ENCODE results near the gene ISLR. TPM values are rescaled to one million over a fixed set of nuclear protein-coding genes. Genes with fewer than 3 reads are reported as not detected.

Gene ISLR
- total RNA-seq, 2 donors from 2014 or later = 0.29 TPM; not detected in 1

DNA sequence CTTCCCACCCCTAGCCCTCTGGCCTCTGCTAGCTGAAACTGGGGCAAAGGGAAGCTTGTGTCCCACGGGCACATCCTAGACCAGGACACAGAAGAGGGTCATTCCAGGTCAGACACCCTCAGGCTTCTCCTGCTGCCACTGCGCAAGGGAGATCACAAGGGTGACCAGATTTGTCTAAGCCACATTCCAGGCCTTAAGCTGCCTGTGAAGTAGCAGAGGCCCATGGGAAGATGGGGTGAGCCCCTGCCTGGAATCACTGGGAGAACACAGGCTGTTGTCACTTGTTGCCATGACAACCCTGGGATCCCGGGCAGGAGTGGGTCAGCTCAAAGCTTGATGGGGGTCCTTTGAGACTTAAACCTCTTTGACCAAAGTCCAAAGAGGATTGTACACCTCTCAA, 18.3 kb downstream of the ISLR start:
- Histone ChIP-seq H3K36me3 (ENCODE audit: control insufficient read depth, insufficient read depth, low read length) (no peaks in the 10 kb centered on the region), H3K9ac (ENCODE audit: extremely low read depth, low read length, poor library complexity, severe bottlenecking) (no peak overlapping the region), H3K4me1 (ENCODE audit: control insufficient read depth, insufficient read depth, low read length) (no peaks in the 10 kb centered on the region), H3K27ac (ENCODE audit: low read depth, low read length) (no peak overlapping the region), H3K9me3 (ENCODE audit: control insufficient read depth, low read length) (no peaks in the 10 kb centered on the region), H3K4me3 (ENCODE audit: low read length) (no peak overlapping the region), H3K27me3 (ENCODE audit: control insufficient read depth, insufficient read depth, low read length, poor library complexity, severe bottlenecking) (no peaks in the 10 kb centered on the region)
- 78 to 93% methylated on average over 3 of the region's 3 CpGs for WGBS, 2 experiments (ENCODE audit: insufficient coverage in 1 of 2, insufficient read length in 1 of 2)
- no peaks in the 10 kb centered on the region for H3K27me3 Mint-ChIP-seq (ENCODE audit: insufficient read depth)
- H3K9me3 Mint-ChIP-seq = no peaks in the 10 kb centered on the region
- no peak overlapping the region for H3K27ac Mint-ChIP-seq
- H3K36me3 Mint-ChIP-seq (ENCODE audit: low read depth) = peaks cover 3% of the 10 kb centered on the region
- H3K4me3 Mint-ChIP-seq = no peak overlapping the region
- TF ChIP-seq, protein P1, sequence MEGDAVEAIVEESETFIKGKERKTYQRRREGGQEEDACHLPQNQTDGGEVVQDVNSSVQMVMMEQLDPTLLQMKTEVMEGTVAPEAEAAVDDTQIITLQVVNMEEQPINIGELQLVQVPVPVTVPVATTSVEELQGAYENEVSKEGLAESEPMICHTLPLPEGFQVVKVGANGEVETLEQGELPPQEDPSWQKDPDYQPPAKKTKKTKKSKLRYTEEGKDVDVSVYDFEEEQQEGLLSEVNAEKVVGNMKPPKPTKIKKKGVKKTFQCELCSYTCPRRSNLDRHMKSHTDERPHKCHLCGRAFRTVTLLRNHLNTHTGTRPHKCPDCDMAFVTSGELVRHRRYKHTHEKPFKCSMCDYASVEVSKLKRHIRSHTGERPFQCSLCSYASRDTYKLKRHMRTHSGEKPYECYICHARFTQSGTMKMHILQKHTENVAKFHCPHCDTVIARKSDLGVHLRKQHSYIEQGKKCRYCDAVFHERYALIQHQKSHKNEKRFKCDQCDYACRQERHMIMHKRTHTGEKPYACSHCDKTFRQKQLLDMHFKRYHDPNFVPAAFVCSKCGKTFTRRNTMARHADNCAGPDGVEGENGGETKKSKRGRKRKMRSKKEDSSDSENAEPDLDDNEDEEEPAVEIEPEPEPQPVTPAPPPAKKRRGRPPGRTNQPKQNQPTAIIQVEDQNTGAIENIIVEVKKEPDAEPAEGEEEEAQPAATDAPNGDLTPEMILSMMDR (conservative IDR thresholded peaks at IDR 0.05) = no peak
- DNase-seq = no peak
- no peaks in the 10 kb centered on the region for H3K4me1 Mint-ChIP-seq

DNA sequence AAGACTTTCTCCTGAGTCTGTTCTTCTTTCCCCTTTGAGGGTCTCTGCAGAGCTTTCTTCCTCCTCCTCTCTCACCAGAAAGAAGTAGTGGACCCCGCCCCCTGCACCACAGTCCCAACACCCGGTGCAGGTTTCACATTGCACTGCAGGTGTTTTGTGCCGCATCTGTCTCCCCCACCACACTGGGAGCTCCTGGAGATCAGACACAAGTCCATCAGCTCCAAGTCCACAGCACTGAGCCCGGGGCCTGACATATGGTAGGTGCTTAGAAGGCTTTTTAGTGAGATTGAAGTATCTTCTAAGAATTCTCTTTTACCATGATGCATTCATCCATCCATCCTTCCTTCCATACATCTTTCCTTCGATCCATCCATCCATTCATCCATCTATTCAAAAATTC, 19.2 kb downstream of the ISLR start:
- Histone ChIP-seq H3K27me3 (ENCODE audit: control insufficient read depth, insufficient read depth, low read length, poor library complexity, severe bottlenecking) (no peaks in the 10 kb centered on the region), H3K9me3 (ENCODE audit: control insufficient read depth, low read length) (no peaks in the 10 kb centered on the region), H3K9ac (ENCODE audit: extremely low read depth, low read length, poor library complexity, severe bottlenecking) (no peak overlapping the region), H3K36me3 (ENCODE audit: control insufficient read depth, insufficient read depth, low read length) (no peaks in the 10 kb centered on the region), H3K4me3 (ENCODE audit: low read length) (no peak overlapping the region), H3K27ac (ENCODE audit: low read depth, low read length) (no peak overlapping the region), H3K4me1 (ENCODE audit: control insufficient read depth, insufficient read depth, low read length) (no peaks in the 10 kb centered on the region)
- H3K4me1 Mint-ChIP-seq = no peaks in the 10 kb centered on the region
- no peaks in the 10 kb centered on the region for H3K27me3 Mint-ChIP-seq (ENCODE audit: insufficient read depth)
- H3K4me3 Mint-ChIP-seq = no peak overlapping the region
- H3K9me3 Mint-ChIP-seq = no peaks in the 10 kb centered on the region
- H3K27ac Mint-ChIP-seq = no peak overlapping the region
- TF ChIP-seq, protein P1 (conservative IDR thresholded peaks at IDR 0.05) = no peak
- no peak for DNase-seq
- peaks cover 3% of the 10 kb centered on the region for H3K36me3 Mint-ChIP-seq (ENCODE audit: low read depth)
- WGBS, 2 experiments (ENCODE audit: insufficient coverage in 1 of 2, insufficient read length in 1 of 2) = 92% methylated on average over 4 of the region's 5 CpGs; no CpG with 5 or more reads in 1 of the 2 experiments

DNA sequence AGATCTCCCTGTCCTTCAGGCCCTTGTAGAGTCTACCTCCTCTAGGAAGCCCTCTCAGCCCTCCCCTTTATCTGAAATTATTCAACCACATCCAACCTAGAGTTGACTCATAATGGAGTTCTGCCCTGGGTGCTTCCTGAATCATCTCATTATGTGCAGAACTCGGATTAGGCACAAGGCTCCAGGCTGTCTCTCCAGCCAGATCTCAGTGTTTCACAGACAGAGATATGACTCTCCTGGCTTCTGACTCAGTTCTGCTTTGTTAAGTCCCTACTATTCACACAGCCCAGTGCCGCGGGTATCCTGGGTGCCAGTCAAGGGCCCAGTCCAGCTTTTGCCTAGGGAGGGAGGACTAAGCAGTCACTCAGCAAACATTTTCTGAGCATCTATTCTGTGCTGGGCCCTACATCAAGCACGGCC, 19.8 kb downstream of the ISLR start:
- TF ChIP-seq, protein P1 (conservative IDR thresholded peaks at IDR 0.05) = no peak
- Histone ChIP-seq H3K36me3 (ENCODE audit: control insufficient read depth, insufficient read depth, low read length) (no peaks in the 10 kb centered on the region), H3K4me3 (ENCODE audit: low read length) (no peak overlapping the region), H3K4me1 (ENCODE audit: control insufficient read depth, insufficient read depth, low read length) (no peaks in the 10 kb centered on the region), H3K9ac (ENCODE audit: extremely low read depth, low read length, poor library complexity, severe bottlenecking) (no peak overlapping the region), H3K27me3 (ENCODE audit: control insufficient read depth, insufficient read depth, low read length, poor library complexity, severe bottlenecking) (no peaks in the 10 kb centered on the region), H3K9me3 (ENCODE audit: control insufficient read depth, low read length) (no peaks in the 10 kb centered on the region), H3K27ac (ENCODE audit: low read depth, low read length) (no peak overlapping the region)
- Mint-ChIP-seq H3K36me3 (ENCODE audit: low read depth) (peaks cover 3% of the 10 kb centered on the region), H3K4me1 (no peaks in the 10 kb centered on the region), H3K27ac (no peak overlapping the region), H3K27me3 (ENCODE audit: insufficient read depth) (no peaks in the 10 kb centered on the region), H3K9me3 (no peaks in the 10 kb centered on the region), H3K4me3 (no peak overlapping the region)
- 87 to 97% methylated on average over 4 of the region's 4 CpGs for WGBS, 2 experiments (ENCODE audit: insufficient coverage in 1 of 2, insufficient read length in 1 of 2)
- DNase-seq = no peak

Data from endodermal cell (in vitro differentiated cells).